Cerebellar cortex (tissue), 1 donor: ENCODE data around the gene SLC26A11.
"Not testable (repeated sequence)": the region's sequence is repeated elsewhere in the genome, so short reads cannot be mapped to it uniquely, and the experiment has no call there.

ENCODE experiments used
- DNase-seq: peaks from one replicate; pipeline ENCODE4 v3.0.0-alpha.2; 2015; ENCODE audit warnings: low spot score

The SLC26A11 gene

DNA sequence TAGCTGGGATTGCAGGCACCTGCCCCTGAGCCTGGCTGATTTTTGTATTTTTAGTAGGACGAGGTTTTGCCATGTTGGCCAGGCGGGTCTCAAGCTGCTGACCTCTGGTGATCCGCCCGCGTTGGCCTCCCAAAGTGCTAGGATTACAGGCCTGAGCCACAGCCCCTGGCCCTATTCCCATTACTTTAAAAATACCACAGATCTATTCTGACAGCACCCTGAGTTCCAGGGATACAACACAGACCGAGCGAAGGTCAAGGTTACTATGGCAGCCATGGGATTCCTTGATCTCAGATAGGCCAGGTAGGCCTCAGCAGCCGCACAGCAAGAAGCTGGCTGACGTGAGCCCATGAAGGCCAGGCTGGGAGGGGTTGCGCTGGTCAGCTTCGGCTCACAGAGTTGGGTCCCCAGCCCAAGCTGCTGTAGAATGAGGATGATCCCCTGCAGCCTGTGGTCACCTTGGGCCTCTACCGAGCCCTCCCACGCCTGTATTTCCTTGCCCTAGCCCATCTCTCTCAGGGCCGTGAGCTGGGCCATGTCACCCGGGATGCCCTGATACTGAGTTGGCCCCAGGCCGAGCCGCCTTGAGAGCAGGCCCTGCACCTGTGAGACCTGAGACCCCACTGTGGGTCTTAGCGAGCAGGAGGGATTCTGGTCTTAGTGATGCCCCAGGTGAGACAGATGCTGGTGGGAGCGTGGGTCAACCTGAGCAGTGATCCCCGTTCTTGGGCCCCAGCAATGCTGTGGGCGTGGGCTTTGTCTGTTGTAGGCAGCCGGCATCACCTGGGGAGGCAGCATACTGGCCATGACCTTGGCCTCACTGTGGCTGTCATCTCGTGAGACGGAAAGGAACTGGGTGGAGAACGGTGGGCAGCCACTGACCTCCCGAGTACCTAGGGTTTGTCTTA is 23.6 kb downstream of the SLC26A11 start:
- no peak for DNase-seq

DNA sequence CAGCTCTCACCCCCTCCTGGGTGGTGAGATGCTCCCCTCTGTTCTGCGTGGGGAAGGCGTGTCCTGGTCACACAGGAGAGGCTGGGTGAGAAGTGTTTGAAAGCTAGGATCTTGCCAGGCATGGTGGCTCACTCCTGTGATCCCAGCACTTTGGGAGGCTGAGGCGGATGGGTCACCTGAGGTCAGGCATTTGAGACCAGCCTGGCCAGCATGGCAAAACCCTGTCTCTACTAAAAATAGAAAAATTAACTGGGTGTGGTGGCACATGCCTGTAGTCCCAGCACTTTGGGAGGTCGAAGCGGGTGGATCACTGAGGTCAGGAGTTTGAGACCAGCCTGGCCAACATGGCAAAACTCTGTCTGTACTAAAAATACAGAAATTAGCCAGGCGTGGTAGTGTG is 24.2 kb downstream of the SLC26A11 start:
- DNase-seq, result not testable (repeated sequence)

DNA sequence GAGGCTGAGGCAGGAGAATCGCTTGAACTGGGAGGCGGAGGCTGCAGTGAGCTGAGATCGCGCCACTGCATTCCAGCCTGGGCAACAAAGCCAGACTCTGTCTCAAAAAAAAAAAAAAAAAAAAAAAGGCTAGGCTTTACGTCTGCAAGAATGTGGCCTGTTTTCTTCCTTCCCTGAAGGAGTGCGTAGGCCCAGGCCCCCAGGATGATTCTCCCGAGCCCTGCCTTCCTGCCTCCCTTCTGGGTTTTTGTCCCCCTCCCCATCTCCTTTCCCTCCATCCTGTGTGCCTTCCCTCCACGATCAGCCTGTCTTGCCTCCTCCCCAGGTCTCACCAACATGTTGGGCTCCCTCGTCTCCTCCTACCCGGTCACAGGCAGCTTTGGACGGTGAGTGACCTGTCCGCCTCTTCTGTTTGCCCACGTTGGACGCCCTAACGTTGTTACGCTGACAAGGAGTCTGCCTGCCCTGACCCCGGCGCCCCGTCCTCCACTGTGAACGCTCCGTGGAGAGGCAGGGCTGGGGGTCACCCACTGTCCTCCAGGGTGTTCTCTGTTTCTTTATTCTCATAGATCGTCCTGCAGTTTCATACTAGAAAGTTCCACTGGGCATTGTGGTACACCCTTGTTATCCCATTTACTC is 24.8 kb downstream of the SLC26A11 start:
- DNase-seq, result no peak

DNA sequence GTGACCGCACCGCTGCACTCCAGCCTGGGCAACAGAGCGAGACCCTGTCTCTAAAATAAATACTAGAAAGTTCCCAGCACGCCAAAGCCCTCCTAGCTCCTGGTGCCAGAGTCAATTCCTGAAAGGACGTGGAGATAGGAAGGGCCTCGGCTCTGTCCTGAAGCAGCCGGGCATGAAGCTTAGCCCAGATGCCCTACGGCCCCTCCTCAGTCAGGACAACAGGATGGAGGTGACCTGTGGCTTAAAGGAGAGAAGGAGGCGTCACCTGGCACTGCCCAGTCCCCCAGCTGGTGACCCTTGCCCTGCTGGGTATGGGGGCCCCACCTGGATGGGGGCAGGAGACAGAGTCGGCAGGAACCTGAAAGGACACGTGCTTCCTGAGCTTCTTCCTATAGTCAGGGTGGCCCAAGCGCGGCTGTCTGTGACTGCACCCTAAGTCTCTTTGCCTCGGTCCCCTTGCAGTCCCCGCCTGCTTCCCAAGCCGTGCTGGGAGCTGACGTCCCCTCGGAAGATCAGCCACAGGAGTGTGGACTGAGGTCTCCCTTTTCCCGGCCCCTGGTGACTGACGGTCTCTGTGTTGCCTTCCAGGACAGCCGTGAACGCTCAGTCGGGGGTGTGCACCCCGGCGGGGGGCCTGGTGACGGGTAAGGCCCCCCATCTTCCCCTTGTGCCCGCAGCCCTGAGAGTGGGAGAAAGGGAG is 25.5 kb downstream of the SLC26A11 start:
- DNase-seq, result no peak

DNA sequence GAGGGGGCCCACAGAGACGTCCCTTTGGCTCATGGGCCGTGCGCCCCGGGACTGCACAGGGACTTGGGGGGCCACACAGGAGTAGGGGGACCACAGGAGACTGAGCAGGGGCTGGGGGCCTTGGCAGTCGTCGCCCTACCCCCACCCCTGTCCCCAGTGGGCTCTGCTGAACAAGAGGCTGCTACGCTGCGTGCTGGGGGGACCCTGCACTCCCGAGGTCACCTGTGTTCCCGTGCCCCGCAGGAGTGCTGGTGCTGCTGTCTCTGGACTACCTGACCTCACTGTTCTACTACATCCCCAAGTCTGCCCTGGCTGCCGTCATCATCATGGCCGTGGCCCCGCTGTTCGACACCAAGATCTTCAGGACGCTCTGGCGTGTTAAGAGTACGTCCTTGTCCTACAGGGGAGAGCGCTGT is 26.0 kb downstream of the SLC26A11 start:
- no peak for DNase-seq

DNA sequence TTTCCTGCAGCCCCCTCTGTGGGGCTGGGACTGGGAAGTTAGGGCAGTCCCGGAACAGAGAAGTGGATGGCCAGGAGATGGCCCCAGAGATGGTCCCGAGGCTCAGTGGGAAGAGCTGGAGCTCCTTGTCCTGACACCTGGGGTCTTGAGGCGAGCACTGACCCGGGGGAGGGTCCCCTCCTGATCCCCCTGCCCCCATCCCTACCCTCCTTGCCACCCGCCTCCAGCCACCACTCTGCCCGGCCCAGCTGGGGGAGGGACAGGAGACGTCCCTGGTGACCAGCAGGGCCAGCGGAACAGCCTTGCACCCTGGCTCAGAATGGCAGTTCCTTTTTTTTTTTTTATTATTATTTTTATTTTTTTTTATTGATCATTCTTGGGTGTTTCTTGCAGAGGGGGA is 26.5 kb downstream of the SLC26A11 start:
- DNase-seq, result no peak

DNA sequence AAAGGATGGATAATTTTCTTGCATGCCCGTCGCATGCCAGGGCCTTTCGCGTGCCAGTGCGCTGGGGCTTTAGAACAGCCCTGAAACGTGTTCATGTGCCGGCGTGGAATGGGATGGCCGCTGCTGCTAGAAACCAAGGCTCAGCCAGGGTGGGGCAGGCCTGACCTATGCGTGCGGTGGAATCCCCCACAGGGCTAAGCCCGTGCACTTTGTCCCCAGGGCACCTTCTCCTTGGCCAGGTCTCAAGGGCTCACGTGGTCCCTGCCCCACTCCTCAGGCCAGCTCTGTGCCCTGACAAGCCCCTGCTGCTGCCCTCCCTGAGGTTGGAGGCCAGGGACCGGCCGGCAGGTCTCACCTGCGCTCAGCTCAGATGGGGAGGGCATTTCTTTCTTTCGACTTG is 27.3 kb downstream of the SLC26A11 start:
- DNase-seq, result no peak

DNA sequence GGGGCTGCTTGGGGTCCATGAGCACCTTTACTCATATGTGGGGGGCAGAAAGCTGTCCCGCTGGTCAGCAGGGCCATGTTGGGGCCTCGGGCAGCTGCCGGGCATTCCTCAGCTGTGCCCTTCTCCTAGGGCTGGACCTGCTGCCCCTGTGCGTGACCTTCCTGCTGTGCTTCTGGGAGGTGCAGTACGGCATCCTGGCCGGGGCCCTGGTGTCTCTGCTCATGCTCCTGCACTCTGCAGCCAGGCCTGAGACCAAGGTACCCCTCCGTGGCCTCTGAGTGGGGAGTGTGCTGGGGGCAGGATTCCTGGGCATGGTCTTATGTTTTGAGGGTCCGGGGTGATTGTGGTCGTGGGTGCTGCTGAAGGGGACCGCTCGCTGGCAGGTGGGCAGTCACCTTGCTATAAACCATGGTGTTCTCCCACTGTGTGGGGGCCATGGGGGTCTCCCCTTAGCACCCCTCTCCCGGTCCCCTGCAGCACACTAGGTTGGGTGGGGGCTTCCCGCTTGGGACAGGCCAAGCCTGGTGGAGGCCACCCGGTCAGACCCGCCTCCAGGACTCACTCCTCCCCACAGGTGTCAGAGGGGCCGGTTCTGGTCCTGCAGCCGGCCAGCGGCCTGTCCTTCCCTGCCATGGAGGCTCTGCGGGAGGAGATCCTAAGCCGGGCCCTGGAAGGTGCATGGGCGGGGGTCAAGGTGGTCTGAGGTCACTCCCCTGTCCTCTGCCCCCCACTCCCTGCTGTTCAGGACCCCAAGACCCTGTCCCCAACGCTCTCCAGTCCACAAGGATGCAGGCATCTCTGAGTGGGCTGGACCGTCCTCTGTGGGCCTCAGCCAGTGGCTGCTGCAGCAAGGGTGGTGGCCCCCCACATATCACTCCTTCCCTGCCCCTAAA is 28.0 kb downstream of the SLC26A11 start:
- no peak for DNase-seq

DNA sequence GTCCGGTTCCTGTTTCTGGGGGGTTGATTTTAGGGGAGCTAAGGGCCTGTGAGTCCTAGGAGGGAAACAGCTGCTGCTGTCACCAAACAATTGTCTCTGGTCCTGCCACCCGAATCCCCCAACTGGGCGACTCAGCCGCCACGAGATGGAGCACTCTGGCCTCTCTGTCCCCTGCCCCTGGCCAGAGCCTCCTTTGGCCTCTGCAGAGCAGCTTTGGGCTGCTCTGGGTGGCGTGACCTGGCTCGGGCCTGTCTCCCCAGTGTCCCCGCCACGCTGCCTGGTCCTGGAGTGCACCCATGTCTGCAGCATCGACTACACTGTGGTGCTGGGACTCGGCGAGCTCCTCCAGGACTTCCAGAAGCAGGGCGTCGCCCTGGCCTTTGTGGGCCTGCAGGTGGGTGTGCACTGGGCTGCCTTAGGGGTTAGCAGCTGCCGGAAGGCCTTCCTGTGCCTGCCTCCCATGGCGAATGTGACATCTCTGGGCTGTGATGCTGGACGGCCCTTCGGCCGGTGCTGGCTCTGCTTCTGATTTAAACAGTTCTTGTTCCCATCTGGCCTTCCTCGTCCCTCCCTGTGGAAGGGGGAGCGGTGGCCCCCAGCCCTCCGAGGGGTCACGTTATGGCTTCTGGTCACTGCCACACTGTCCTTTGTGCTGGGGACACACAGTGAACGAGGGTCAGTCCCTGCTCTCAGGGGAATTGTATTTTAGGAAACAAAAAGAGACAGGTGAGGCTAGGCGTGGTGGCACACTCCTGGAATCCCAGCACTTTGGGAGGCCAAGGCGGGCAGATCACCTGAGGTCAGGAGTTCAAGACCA is 28.9 kb downstream of the SLC26A11 start:
- no peak for DNase-seq

DNA sequence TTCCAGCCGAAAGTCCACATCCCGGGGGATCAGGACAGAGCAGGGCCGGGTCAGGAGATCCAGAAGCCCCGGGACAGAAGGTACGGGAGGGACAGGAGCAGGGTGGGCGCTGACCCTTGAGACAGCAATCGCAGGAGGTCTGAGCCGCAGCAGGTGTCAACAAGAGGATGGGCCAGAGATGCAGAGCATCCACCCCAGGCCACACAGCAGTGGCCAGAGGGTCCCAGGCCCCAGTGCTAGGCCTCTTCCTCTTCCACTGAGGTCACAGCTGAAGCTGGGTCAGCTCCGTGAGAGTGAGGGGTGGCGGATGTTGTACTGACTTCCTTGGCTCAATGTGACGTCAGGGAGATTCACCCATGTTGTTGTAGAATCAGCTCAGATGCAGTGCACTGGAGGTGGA is 31.7 kb downstream of the SLC26A11 start:
- DNase-seq, result no peak

DNA sequence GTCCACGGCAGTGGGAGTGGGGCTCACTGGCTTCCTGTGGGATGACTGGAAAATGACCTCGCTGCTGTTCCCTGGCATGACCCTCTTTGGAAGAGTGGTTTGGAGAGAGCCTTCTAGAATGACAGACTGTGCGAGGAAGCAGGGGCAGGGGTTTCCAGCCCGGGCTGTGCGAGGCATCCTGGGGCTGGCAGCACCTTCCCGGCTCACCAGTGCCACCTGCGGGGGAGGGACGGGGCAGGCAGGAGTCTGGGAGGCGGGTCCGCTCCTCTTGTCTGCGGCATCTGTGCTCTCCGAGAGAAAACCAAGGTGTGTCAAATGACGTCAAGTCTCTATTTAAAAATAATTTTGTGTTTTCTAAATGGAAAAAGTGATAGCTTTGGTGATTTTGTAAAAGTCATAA is 32.6 kb downstream of the SLC26A11 start:
- DNase-seq, result no peak

DNA sequence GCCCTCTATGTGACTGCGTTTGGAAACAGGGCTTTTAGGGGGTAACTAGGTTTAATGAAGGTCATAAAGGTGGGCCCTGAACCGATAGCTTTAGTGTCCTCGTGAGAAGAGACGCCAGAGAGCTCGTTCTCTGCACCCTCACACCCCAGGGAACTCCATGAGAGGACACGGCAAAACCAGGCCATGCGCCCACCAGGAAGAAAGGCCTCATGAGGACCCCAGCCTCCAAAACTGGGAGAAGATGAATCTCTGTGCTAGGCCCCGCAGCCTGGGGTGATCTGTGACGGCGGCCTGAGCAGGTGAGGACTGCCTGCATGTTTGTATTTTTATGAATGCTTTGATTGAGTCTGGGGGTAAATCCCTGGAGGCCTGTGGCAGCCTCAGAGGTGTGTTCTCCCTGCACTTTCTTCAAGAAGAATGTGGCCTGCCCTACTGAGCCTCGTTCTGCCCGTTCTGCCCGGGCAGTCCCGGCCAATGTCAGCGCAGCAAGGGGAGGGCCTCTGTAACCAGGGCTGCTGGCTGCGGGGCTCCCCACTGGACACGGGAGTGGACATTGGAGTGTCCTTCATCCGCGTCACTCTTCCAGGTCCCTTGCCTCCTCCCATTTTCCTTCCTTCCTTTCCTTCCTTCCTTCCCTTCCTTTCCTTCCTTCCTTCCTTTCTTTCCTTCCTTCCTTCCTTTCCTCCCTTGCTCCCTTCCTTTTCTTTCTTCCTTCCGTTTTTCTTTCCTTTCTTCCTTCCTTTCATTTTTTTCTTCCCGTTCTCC is 33.6 kb downstream of the SLC26A11 start:
- DNase-seq, result no peak

DNA sequence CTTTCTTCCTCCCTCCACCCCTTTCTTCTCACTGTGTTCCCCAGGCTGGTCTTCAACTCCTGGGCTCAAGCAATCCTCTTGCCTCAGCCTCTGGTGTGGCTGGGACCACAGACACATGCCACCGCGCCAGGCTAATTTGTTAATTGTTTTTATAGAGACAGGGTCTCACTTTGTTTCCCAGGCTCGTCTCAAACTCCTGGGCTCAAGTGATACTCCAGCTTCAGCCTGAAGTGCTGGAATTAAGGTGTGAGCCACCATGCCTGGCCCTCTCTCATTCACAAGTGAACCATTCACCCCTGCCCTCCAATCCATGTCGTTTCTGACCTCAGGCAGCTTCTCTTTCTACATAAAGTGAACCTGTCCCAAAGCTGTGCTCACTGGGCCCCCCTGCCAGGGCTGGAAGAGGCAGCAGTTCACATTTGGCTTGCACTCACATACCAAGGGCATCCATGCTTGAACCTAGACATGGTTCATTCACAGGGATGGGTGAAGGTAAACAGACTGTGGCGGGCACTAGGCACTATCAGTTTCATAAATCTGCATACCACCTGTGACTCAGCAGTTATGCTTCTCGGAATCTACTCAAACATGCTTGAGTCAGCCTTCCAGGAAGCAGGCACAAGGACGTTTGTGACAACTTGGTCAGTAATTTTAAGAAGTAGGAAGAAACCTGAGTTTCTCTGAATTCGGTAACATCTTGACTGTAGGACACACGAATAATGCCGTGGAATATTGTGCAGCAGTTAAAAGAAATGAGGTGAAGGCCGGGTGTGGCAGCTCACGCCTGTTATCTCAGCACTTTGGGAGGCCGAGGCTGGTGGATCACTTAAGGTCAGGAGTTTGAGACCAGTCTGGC is 34.4 kb downstream of the SLC26A11 start:
- DNase-seq, result no peak

DNA sequence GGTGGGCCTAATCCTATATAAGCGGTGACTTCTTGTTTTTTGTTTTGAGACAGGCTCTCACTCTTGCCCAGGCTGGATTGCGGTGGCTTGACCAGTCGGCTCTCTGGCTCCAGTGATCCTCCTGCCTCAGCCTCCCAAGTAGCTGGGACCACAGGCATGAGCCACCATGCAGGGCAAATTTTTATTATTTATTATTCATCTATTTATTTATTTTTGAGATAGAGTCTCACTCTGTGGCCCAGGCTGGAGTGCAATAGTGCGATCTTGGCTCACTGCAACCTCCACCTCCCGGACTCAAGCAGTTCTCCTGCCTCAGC is 35.8 kb downstream of the SLC26A11 start:
- no peak for DNase-seq

DNA sequence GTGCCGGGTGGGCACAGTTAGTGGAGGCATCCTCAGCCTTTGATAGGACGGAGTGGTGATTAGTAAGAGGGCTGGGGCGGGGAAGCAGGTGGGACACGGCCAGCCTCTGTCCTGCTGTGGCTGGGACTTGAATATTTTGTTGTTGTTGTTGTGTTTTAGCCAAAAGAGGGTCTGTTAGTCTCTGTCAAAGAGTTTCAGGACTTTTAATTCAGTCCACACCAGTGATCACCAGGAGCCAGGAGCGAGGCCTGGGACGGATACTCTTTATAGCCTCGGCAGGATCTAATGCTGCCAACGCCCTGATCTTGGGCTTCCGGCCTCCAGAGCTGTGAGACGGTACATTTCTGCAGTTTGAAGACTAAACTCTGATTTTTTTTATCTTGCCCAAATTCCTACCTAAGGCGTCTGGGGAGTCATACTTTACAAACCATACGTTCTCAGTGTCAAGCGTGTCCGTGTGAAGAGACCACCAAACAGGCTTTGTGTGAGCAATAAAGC is 37.5 kb downstream of the SLC26A11 start:
- DNase-seq, result no peak

DNA sequence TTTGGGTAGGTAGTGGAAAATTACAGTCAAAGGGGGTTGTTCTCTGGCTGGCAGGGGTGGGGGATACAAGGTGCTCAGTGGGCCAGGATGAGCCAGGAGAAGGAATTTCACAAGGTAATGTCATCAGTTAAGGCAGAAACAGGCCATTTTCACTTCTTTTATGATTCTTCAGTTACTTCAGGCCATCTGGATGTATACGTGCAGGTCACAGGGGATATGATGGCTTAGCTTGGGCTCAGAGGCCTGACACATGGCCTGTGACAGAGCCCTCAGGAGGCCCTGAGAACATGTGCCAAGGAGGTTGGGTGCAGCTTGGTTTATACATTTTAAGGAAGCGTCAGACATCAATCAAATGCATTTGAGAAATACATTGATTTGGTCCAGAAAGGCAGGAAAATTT is 38.1 kb downstream of the SLC26A11 start:
- DNase-seq, result not testable (repeated sequence)

DNA sequence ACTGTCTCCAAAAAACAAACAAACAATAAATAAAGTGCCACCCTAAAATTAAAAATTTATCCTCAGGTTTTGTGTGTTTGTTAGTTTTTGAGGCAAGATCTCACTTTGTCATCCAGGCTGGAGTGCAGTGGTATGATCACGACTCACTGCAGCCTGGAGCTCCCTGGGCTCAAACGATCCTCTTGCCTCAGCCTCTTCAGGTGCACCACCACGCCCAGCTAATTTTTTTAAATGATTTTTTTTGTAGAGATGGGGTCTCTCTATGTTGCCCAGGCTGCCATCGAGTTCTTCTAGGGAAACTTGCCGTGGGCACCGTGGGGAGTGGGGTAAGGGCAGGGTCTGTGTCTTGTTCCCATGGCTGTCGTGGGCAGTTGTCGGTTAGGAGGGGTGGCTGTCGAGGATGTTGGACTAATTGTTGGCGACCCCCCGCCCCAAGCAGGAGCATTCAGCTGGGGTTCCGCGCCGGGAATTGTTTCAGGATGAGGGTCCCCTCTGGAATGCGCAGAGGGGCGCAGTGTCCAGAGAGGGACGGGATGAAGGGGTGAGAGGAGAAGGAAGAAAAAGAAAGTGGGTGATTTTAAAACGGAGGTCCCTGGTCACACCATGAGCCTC is 39.3 kb downstream of the SLC26A11 start:
- DNase-seq, result no peak

DNA sequence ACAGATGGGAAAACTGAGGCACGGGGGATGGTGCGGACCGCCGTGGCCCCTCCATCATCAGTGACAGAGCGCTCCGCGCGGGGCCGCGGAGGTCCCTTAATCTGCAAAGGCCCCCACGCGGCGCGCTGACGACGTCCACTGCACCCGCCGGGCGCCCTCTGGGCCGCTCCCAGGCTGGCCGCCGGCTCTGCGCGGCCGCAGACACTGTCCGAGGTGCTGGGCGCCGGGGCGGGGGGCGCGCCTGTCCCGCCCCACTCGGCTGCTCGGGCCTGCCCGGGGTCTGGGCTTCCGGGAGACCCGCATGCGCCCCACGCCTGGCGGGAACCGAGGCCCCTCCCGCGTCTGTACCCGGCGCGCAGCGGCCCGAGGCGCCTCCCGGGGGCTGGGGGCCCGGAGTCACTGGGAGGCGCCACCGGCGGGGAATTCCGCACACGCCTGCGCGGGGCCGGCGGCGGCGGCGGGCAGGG is 39.9 kb downstream of the SLC26A11 start:
- DNase-seq, result no peak

DNA sequence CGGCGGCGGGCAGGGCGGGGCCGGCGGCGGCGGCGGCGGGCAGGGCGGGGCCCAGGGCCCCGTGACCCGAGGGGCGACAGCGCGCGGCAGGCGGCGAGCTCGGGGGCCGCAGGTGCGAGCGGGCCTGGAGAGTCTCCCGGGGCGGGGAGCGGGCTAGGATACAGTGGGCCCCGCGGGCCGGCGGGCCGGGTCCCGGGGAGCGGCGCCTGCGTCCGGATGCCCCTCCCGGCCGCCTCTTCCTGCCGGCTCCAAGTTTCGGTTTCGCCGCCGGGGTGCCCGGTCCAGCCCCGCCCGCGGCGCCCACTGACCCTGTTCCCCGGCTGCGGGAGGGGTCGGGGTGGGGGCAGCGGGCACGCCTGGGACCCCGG is 40.5 kb downstream of the SLC26A11 start, which contains the start of gene RNF213:
Gene RNF213 (plus strand): TSS at position 62 of the 368 bp plus-strand sequence. CDS start 2,830 bp downstream, outside the sequence.
- no peak for DNase-seq
